Fibroblast of lung (primary cell): ENCODE measurements around the gene FBXO4. TPM values are rescaled to one million over a fixed set of nuclear protein-coding genes. Genes with fewer than 3 reads are reported as not detected.

Experiments
- DNase-seq, 2 donors: peaks; one replicate each; pipeline versions ENCODE4 v3.0.0 to v3.0.0-alpha.2; 2010; ENCODE audit warnings: low read depth in 2 of 2
- H2AFZ ChIP-seq: 2 replicates; pipeline ENCODE4 v1.5.1; 2012; ENCODE audit warnings: low read length, control low read depth, inconsistent platforms
- H3K27ac ChIP-seq: 2 replicates; pipeline ENCODE4 v1.5.1; 2011; ENCODE audit warnings: low read length, control low read depth; ENCODE audit not compliant: insufficient read depth
- H3K27me3 ChIP-seq: 2 replicates; pipeline ENCODE4 v1.5.1; 2011; ENCODE audit warnings: mild to moderate bottlenecking, low read length; ENCODE audit not compliant: control insufficient read depth, insufficient read depth
- H3K36me3 ChIP-seq: 2 replicates; pipeline ENCODE4 v1.5.1; 2011; ENCODE audit warnings: low read length; ENCODE audit not compliant: control insufficient read depth, insufficient read depth
- H3K4me1 ChIP-seq: 2 replicates; pipeline ENCODE4 v1.5.1; 2011; ENCODE audit warnings: low read length; ENCODE audit not compliant: control insufficient read depth, insufficient read depth; ENCODE audit errors: extremely low read depth
- H3K4me2 ChIP-seq: 2 replicates; pipeline ENCODE4 v1.5.1; 2011; ENCODE audit warnings: low read length, control low read depth; ENCODE audit not compliant: insufficient read depth; ENCODE audit errors: extremely low read depth
- H3K4me3 ChIP-seq, 4 experiments: fragments of 200-600 bp in 1 of 4; sonication (generic) in 1 of 4; replicated peaks in 1 of 4; 2 replicates each; pipeline ENCODE4 v1.5.1; 2011 to 2016; ENCODE audit warnings: low read length in 4 of 4, low read depth in 3 of 4, mild to moderate bottlenecking in 3 of 4, control low read depth in 2 of 4, inconsistent platforms in 1 of 4, mixed read lengths in 1 of 4; ENCODE audit not compliant: insufficient read depth in 1 of 4; ENCODE audit errors: control extremely low read depth in 1 of 4
- H3K79me2 ChIP-seq: 2 replicates; pipeline ENCODE4 v1.5.1; 2012; ENCODE audit warnings: mild to moderate bottlenecking, low read length, inconsistent platforms; ENCODE audit not compliant: control insufficient read depth, insufficient read depth
- H3K9ac ChIP-seq: 2 replicates; pipeline ENCODE4 v1.5.1; 2011; ENCODE audit warnings: mild to moderate bottlenecking, low read length, control low read depth; ENCODE audit not compliant: insufficient read depth
- H3K9me3 ChIP-seq: 2 replicates; pipeline ENCODE4 v1.5.1; 2012; ENCODE audit warnings: low read depth, low read length; ENCODE audit not compliant: control insufficient read depth, insufficient read depth
- H4K20me1 ChIP-seq: 2 replicates; pipeline ENCODE4 v1.5.1; 2011; ENCODE audit warnings: low read length; ENCODE audit not compliant: control insufficient read depth, insufficient read depth; ENCODE audit errors: extremely low read depth
- CTCF ChIP-seq, 2 donors: IDR thresholded peaks in 1 of 2; conservative IDR thresholded peaks in 1 of 2; 1 replicate in 1 of 2; 2 replicates in 1 of 2; pipeline ENCODE4 v1.5.1; 2011 to 2012; ENCODE audit warnings: low read length in 2 of 2, control low read depth in 1 of 2, inconsistent platforms in 1 of 2, low read depth in 1 of 2, mild to moderate bottlenecking in 1 of 2
- EZH2 ChIP-seq: IDR thresholded peaks from 2 replicates; pipeline ENCODE4 v1.5.1; 2012; ENCODE audit warnings: low read length, control low read depth, mild to moderate bottlenecking; ENCODE audit errors: missing control alignments
- polyA minus RNA-seq: library from RNA; depleted of rRNA, polyadenylated mRNA; stranded (reverse); fragments of >200 nt; gene quantifications from 2 replicates; pipeline ENCODE4 v1.2.3, GENCODE V29; 2011; ENCODE audit warnings: low replicate concordance
- polyA plus RNA-seq, 2 donors: library from polyadenylated mRNA; depleted of rRNA in 1 of 2; stranded (reverse) in 1 of 2; unstranded in 1 of 2; fragments of >200 nt; gene quantifications; 2 replicates each; pipeline ENCODE4 v1.2.1, GENCODE V29; 2011 to 2012; ENCODE audit warnings: missing spikeins in 1 of 2
- total RNA-seq: library from RNA; depleted of rRNA; stranded (reverse); fragments of >200 nt; gene quantifications from 2 replicates; pipeline ENCODE4 v1.2.1, GENCODE V29; 2014

The FBXO4 gene
- 13.4 and 14.1 TPM in 2 replicates for total RNA-seq
- 12.4 and 14.9 TPM in 2 replicates for polyA plus RNA-seq
- polyA plus RNA-seq (2012): 8.1 and 8.9 TPM in 2 replicates
- 1.5 TPM in 1 of 2 replicates, not detected in the other for polyA minus RNA-seq

GRCh38 chr5:41924872-41925554 lies at the start of gene FBXO4:
Gene FBXO4, plus strand, starts transcription at chr5:41925281. Its CDS starts 29 bp downstream, at chr5:41925310.
- peak; percentile 50 to 63 for TF ChIP-seq CTCF (conservative IDR thresholded peaks at IDR 0.05 in 1 of 2, IDR thresholded peaks at IDR 0.05 in 1 of 2; ENCODE audit: low read depth in 1 of 2, low read length in 2 of 2)
- TF ChIP-seq EZH2: no peak
- DNase-seq: peak; percentile 82 to 84
- H3K9ac ChIP-seq: peak within 1 kb of the TSS; percentile 98
- no peaks in the 10 kb centered on the region for H3K9me3 ChIP-seq
- peaks cover 3% of the 10 kb centered on the region for H3K4me1 ChIP-seq
- peak within 1 kb of the TSS; percentile 93 for H3K27ac ChIP-seq
- H4K20me1 ChIP-seq: no peaks in the 10 kb centered on the region
- no peaks in the 10 kb centered on the region for H3K27me3 ChIP-seq
- H3K79me2 ChIP-seq: no peaks in the 10 kb centered on the region
- H2AFZ ChIP-seq: peak within 1 kb of the TSS; percentile 97
- peak within 1 kb of the TSS; percentile 96 for H3K4me2 ChIP-seq
- H3K36me3 ChIP-seq: peaks cover under 1% of the 10 kb centered on the region
- H3K4me3 ChIP-seq: peak within 1 kb of the TSS; percentile 68 to 82 (median 76)

GRCh38 chr5:41876678-41877077 lies 48.4 kb upstream of the FBXO4 start:
- H4K20me1 ChIP-seq: no peaks in the 10 kb centered on the region

GRCh38 chr5:41877408-41877807 lies 47.7 kb upstream of the FBXO4 start:
- no peaks in the 10 kb centered on the region for H3K9me3 ChIP-seq
- H3K4me2 ChIP-seq: no peak overlapping the region
- H3K4me3 ChIP-seq: no peak overlapping the region
- H3K79me2 ChIP-seq: no peaks in the 10 kb centered on the region
- no peak overlapping the region for H3K9ac ChIP-seq
- no peaks in the 10 kb centered on the region for H3K36me3 ChIP-seq
- H2AFZ ChIP-seq: no peak overlapping the region
- TF ChIP-seq EZH2 (no peak), CTCF (conservative IDR thresholded peaks at IDR 0.05 in 1 of 2, IDR thresholded peaks at IDR 0.05 in 1 of 2; ENCODE audit: low read depth in 1 of 2, low read length in 2 of 2) (no peak)
- H3K27me3 ChIP-seq: no peaks in the 10 kb centered on the region
- no peaks in the 10 kb centered on the region for H4K20me1 ChIP-seq
- no peak overlapping the region for H3K27ac ChIP-seq
- no peaks in the 10 kb centered on the region for H3K4me1 ChIP-seq
- DNase-seq: no peak

More at GRCh38 chr5:41876678-41877077, 48.4 kb upstream of the FBXO4 start:
- Histone ChIP-seq H3K9ac (no peak overlapping the region), H3K36me3 (no peaks in the 10 kb centered on the region), H2AFZ (no peak overlapping the region), H3K4me1 (no peaks in the 10 kb centered on the region), H3K4me2 (no peak overlapping the region), H3K9me3 (no peaks in the 10 kb centered on the region), H3K27me3 (no peaks in the 10 kb centered on the region), H3K79me2 (no peaks in the 10 kb centered on the region), H3K4me3 (no peak overlapping the region), H3K27ac (no peak overlapping the region)
- DNase-seq: no peak
- TF ChIP-seq EZH2 (no peak), CTCF (conservative IDR thresholded peaks at IDR 0.05 in 1 of 2, IDR thresholded peaks at IDR 0.05 in 1 of 2; ENCODE audit: low read depth in 1 of 2, low read length in 2 of 2) (no peak)
